HG02642 (cell line): ENCODE measurements around the gene CEP131.

Experiments
- ATAC-seq: cut with Tn5 transposase; IDR thresholded peaks from one replicate; pipeline ENCODE4 v1.9.1; 2021; ENCODE audit warnings: mild to moderate bottlenecking; ENCODE audit not compliant: unreplicated experiment, poor library complexity

Gene CEP131

DNA sequence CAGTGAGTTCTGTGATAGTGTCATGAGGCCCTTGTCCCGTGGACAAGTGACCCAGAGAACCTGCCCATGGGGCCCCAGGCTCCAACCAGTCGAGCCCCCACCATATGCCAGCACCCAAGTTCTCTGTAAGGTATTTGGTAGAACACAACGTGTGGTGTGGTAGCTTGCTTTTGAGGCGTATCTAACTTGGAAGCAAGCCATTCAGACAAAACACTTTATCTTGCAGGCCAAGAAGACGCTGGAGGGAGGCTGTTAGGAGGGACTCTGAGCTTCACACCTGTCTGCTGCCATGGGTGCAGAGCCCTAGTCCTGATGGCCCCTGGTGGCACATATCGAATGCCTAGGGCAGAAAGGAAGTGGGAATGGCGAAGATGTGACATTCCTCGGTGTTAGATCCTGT is 18.0 kb upstream of the CEP131 start:
- ATAC-seq, result no peak

DNA sequence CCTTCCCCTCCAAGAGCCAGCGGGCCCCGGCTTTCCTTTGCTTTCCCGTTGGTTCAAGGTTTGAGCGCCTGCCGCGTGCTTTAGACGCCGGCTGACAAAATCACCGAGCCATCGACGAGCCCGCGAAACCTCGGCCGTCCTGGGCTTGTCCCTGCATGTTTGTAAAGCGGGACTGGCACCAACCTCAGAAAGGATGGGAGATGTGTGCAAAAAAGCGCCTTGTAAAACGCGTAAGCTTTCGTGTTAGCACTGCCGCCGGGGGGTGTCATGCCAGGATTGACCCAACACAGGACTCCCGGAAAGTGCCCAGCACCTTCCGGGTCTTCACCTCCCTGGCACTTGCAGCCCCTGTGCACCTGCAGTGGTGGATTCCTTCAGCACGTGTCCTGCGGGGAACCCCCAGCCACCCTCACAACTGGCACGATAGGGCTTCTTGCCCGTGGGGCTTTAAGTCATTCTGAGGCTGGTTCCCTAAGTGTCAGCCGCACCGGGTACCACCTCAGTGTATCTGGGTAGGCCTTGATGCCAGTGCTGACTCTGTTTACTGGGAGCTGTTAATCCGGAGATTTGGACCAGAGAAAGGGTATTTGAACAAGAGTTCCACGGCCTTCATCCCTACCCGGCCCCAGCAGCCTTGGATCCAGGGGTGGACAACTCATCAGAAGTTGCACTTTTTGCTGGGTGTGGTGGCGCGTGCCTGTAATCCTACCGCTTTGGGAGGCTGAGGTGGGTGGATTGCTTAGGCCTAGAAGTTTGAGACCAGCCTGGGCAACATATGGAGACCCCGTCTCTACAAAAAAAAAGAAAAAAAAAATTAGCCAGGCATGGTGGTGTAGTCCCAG is 17.2 kb upstream of the CEP131 start:
- no peak for ATAC-seq

DNA sequence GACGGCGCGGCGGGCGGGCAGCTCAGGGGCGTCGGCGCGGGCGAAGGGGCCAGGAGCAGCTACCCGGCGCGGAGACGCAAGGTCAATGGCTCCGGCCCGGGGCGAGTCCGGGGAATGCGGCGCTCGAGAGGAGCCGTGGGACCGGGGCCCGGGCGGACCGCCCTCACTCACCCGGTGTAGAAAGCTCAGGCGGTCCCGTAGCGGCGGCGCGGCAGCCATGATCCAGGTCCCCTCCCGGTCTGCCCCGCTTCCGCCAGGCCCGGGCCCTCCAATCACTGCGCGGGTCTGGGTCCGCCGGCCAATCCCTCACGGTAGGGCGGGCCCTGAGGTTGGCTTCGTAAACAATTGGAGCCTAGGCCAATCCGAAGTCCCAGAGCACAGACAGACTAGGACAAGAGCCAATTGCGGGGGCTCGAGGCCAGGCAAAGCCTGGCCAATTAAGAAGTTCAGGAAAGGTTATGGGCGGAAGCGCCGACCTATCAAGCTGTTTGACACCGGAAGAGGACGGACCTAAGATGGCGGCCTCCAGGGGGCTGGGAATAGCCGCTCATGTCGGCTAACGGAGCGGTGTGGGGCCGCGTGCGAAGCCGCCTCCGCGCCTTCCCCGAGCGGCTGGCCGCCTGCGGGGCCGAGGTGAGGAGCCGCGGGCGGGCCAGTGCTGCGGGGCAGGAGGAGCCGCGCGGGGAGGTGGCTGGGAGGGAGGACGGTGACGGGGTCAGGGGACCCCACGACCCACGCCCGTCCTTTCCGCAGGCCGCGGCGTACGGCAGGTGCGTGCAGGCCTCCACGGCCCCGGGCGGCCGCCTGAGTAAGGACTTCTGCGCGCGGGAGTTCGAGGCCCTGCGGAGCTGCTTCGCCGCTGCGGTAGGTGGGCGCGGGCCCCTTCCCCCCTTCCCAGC is 16.3 kb upstream of the CEP131 start, which contains the start of the genes NDUFAF8 and TEPSIN:
TSS of gene NDUFAF8 (plus strand) at position 504 of the 899 bp plus-strand sequence. CDS start at position 550, 46 bp downstream.
TSS of gene TEPSIN (minus strand) at position 241 of the 899 bp plus-strand sequence. CDS start at position 219, 22 bp downstream.
- ATAC-seq, result peak; percentile 90

DNA sequence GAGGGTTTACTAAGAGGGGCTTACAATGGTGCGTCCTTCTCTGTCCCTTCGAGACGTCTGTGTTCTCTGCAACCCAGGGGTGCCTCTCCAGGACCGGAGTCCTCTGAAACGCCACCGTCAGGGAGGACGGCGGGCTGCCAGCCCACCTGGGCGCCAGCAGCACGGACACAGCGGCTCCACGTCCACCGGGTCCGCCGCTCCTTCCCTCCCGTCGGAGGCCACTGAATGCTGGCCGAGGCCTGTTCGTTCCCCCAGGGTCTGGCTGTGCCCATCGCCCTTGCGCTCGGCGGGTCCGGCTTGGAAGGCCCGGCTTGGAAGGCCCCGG is 15.7 kb upstream of the CEP131 start:
- ATAC-seq, result peak; percentile 3

DNA sequence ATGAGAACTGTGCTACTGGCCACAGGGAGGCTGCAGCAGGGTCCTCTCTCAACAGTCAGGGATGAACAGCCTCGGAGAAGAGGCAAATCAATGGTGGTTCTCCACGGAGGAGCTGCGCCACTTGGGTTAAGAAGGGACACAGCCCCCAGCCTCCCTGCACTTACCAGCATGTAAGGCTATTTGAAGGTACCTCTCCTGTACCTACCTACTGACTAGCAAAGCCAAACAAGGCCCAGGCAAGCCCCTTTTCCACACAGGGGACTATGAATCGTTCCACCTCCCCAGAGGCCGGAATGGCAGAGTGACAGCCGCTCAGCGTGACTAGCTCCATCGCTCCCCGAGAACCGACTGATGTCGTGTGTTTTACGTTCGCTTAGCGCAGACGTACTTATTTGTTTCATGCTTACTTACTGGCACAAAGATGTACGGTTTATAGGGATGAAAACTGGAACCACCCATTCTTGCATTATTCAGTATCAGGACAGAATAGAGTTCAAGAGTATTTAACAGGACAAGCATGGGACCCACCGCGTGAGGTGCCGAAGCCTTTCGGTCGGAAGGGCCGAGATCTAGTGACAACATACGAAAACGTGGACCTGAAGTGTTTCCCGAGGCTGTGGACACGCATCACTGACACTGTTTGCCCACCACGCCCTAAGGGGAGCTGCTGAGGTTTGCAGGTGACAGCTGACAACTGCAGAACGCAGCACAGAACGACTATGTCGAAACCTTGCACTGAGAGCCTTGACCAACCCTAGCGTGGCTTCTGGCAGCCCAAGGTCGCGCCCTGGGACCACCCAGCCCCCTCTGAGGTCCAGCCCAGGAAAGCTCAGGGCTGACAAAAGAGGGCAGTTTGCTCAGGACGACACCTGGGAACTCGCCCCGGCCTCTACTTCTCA is 15.1 kb upstream of the CEP131 start:
- no peak for ATAC-seq

DNA sequence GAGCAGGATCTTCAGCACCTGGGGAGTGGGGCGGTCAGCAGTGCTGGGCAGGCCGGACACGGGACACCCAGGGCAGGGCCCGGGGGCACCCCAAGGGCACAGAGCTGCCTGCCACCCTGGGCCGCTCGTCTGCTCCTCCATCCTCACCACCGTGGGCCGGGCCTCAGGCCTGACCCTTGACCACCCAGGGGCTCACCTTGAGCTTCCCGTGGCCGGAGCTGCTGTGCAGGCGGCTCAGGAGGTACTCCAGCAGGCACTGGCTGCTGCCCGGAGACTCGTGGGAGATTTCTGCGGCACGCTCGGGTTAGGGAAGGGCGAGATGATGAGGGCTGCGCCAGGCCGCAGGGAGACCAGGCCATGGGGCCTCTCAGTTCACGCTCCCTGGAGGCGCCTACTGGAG is 14.0 kb upstream of the CEP131 start:
- ATAC-seq, result no peak

DNA sequence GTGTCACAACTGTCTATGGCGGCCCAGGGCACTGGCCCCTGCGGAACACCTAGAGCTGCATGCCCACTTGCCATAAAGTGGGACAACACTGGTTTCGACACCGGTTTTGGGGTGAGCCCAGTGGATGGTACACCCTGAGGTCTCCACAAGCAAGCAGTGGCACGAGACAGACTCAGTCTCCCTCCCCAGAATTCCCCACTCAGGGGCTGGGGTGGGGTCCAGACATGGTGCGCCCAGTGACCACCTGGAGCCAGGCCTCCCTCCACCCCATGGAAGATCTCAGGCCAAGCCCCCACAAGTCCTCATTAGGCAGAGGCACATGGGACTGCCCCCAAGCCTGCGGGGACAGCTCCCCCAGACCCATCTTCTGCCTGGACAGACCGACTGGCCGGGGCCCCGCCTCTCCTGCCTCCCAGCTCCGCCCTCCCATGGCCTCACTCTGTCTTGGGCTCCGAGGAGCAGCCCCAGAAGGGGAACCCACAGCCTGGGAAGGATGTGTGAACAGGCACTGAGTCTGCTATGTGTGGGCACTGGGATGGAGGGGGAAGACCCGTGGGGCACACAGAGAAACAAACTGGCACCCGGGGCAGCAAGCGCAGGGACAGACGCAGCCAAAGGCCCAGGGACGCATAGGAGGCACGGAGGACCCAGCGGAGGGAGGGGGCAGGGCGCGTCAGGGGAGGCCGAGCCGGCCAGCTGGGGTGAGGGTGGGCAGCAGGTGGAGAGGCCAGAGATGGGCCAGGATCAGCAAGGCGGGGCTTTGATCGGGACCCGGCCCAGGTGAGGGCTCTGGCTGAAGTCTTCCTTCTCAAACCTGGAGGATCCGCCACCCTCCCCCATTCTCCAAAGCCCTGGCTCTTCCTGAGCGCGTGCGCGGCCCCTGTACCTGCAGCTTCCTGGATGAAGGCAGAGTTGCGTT is 13.3 kb upstream of the CEP131 start:
- ATAC-seq, result no peak

DNA sequence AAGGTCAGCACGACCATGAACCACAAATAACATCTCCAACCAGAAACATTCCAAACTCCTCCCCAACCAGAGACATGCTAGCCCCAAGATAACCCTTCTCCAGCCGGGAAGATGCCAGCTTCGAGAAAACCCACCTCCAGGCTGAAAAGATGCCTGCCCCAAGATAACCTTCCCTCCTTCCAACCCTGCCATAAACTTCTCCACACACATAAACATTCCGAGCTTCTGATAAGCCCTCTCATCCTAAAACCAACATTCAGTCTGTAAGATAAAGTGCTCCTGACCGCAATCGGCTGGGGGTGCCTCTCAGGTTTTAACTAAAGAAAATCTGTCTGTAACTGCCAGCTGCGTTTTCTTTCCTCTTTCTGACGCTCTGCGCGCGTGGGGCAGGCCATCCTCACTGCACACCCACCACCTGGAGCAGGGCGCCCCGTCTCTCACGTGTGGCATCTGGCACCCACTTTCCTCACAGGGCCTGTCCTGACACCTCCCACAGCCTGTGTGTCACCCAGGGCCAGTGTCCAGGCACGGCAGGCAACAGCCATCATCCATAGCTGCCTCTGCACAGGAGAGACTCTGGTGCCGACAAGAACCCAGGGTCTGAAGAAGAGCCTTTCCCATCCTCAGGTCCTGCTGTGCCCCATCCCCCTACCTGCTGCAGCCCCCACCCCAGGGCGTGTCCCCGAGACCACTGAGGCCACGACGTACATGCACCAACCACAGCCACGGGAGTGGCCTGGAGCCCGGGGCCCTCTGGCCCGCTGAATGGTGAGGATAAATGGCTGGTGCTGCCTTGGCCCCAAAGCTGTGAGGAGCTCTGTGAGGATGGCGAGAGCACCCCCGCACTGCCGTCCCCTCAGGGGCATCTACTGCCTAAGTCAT is 12.4 kb upstream of the CEP131 start:
- ATAC-seq, result no peak

DNA sequence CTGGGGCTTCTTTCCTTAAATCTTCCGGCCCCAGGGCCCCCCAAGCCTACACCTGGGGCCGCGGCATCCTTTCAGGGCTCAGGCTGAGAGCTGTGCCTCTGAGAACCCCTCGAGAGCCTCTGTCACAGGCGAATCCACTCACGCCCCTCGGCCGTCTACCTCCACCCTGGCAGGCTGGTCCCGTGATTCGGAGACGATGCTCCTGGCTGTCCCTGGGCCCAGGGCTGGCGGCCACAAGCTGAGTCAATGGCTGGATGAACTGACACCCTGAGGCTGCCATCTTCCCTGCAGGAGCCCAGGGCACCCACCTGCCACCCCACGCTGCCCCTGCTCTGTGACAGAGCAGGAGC is 11.7 kb upstream of the CEP131 start:
- ATAC-seq, result no peak

DNA sequence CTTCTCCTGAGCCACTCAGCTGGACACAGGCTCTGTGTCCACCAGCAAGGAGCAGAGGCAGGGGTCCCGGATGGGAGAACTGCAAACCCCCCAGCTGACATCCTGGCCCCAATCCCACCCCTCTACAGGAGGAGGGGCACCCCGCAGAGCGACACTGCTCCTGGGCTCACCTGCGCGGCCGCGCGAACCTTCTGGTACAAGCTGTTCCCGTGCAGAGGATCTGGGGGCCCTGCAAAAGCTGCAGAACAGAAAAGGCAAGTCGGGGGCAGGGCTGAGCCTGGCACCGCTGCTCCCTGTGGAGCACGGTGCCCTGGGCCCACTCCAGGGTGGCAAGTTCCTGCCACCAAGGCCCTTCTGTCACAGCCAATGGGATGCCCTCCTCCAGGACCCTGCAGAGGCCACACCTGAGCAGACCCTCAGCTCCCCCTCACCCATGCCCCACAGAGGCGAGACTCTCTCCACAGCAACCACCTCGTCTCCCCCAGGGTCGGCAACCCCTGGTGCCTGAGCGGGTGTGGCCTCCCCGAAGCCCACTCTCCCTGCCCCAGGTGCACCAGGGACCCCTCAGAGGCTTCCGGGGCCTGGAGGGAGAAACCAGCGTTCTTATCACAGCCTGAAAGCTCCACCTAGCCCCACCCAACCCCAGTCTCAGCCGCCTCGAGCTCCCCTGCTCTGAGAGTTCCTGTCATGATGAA is 11.2 kb upstream of the CEP131 start:
- no peak for ATAC-seq

DNA sequence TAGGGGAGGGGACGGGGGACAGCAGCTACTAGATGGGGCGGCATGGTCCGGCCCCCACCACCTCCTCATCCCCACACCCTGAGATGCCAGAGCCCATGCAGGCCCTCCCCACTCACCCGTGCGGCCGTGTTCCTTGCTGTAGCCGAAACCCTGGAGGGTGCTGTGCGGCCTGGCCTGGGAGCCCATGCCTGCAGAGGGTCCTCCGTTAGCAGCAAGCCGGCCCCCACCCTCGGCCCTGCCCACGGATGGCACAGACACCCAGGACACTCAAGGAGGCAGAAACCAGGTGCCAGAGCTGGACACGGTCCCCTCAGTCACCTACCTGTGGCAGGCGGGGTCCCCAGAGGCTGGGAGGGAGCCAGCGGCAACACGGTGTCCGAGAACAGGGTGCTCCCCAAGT is 10.6 kb upstream of the CEP131 start:
- ATAC-seq, result no peak

DNA sequence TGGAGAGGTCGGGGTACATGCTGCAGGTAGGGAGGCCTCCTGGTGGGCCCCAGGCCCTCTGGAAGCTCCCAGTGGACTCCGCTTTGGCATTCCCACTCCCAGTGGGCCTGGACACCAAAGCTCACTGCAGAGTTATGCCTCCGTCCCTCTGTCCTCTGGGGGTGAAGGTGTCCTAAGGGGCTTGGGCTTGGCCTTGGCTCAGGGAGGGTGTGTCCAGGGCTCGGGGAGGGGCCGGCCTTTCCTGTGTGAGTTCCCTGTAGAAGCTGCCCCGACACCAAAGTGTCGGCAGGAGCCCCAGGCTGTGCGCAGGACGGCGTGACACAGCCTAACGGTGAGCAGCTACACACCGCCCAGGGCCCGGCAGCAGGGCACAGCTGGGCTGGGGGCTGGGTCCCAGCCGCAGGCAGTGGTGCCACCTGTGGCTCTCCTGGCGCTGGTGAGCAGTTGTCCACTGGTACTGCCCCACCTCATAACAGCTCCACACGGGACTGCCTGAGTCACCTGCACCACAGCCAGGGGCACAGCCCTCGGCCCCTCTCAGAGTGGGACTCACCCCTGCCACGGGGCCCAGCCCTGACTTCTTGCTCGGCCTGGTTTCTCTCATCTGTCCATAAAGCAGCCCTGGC is 10.0 kb upstream of the CEP131 start:
- no peak for ATAC-seq

DNA sequence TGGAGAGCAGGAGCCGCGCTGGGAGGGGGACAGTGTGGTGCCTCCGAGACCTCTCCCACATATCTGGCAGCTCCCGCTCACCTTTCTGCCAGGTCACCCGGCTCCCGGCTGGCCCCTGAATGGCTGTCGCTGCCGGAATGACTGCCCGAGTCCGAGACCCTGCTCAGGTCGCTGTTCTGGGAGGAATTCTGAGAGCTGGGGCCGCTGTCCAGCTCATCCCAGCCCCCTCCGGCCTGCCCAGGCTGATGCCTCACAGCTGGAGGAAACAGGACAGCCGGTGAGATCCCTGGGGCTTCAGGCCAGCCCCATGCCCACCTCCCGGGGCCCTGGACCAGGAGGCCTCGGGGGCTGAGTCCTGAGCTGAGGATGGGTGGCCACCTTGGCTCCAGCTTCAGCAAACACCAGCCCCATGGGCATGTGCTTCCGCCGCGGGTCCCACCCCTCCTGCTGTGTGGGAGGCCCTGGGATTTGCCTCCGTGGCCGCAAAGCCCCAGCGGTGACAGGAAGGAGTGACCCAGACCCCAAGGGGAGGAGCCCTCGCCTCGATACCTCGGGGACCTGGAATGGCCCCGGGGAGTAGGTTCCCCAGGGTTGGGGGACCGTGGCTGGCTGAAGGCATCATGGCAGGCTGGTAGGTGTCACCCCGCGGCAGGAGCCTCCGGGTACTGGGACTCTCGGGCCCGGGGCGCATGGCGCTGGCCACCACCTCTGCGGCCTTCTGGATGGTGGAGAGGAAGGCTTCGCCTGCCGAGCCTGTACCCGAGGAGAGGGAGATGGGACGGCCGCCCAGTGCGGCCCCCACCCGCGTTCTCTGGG is 9.2 kb upstream of the CEP131 start:
- ATAC-seq, result no peak

DNA sequence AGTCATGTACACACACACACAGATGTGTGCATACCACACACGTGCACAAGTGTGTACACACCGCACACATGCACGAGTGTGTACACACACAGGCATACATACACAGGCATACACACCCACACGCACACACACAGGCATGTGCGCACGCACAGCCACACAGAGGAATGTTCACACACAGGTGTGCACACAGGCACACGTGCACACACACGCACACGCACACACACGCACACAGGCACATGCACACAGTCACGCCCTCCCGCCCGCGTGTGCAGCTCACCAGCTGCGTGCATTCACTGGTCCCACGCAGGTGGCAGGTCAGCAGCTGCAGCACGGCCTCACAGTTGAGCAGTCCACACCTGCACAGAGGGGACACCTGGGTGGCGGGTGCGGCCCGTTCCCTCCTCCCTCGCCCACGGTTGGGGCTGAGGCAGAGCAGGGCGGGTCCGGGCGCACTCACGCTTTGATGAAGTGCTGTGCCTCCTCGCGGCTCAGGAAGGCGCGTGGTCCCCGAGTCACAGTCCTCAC is 8.4 kb upstream of the CEP131 start:
- no peak for ATAC-seq

DNA sequence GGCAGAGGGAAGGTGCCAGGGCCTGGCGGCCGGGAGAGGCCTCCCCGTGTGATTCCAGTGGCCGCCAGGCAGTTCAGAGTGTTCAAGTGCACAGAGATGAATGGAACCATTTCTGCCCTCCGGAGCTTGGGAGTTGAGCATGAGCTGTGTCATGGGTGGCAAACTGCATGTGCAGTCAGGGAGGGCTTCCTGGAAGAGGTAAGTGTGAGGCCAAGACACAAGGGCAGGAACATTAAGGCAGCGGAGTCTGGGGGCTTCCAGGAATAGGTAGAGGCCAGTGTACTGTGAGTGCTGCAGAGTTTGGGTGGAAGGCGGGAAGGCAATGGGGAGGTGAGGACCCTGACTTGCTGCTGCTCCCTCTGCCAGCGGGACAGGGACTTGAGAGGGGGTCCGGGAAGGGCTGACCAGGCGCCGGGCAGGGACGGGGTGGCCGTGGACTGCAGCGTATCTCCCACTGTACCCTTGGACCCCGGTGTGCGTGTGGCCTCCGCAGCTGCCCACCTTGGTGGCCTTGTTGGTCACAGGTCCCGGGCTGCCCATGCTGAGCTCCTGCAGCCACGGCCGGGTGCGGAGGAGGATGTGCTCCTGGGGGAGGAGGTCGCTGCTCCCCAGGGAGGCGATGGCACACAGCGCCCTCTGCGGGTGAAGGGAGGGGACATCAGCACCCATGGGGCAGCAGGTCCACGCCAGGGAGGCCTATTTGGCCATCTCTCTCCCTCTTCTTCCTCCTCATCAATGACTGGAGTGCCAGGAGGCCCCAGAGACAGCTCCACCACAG is 7.5 kb upstream of the CEP131 start:
- ATAC-seq, result no peak

DNA sequence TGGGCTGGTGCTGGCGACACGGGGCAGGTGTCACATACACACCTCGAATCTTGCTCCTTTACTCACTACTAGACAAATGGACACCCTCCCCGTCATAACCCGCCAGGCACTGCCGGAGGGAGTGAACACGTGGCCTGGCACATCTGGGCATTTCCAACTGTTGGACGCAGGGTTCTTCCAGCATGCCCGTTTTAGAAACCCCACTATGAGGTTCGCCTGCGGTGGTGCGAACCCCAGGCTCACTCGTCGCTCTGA is 6.8 kb upstream of the CEP131 start:
- ATAC-seq, result no peak
